GM23338 (cell line): ENCODE data around the gene CPSF4L. TPM values are rescaled to one million over a fixed set of nuclear protein-coding genes. Genes with fewer than 3 reads are reported as not detected.

Source experiments
- ATAC-seq: fragments of 200-7000 bp; cut with Tn5 transposase; 3 replicates; pipeline ENCODE4 v1.9.1; 2020
- DNase-seq: peaks from one replicate; pipeline ENCODE4 v3.0.0-alpha.2; 2015; ENCODE audit warnings: low spot score
- H2AFZ ChIP-seq: fragments of 200-600 bp; sonication (generic); 2 replicates; pipeline ENCODE4 v1.8.0; 2016; ENCODE audit warnings: antibody characterized with exemption, mild to moderate bottlenecking, moderate library complexity
- H3F3A ChIP-seq: fragments of 200-600 bp; sonication (generic); replicated peaks from 2 replicates; pipeline ENCODE4 v1.8.0; 2017; ENCODE audit warnings: antibody characterized with exemption, mixed run types, low read depth
- H3K27ac ChIP-seq: fragments of 200-600 bp; sonication (generic); 2 replicates; pipeline ENCODE4 v1.6.1; 2016; ENCODE audit warnings: low read depth
- H3K27me3 ChIP-seq: fragments of 200-600 bp; sonication (generic); 2 replicates; pipeline ENCODE4 v1.8.0; 2016; ENCODE audit warnings: mild to moderate bottlenecking, mixed run types, moderate library complexity; ENCODE audit not compliant: insufficient read depth
- H3K36me3 ChIP-seq: fragments of 200-600 bp; sonication (generic); 2 replicates; pipeline ENCODE4 v1.8.0; 2016; ENCODE audit warnings: mild to moderate bottlenecking; ENCODE audit not compliant: insufficient read depth
- H3K4me1 ChIP-seq: fragments of 200-600 bp; sonication (generic); 2 replicates; pipeline ENCODE4 v1.8.0; 2016; ENCODE audit warnings: mild to moderate bottlenecking, moderate library complexity; ENCODE audit not compliant: insufficient read depth
- H3K4me2 ChIP-seq: fragments of 200-600 bp; sonication (generic); 2 replicates; pipeline ENCODE4 v1.7.1; 2017; ENCODE audit warnings: mixed run types
- H3K4me3 ChIP-seq: fragments of 200-600 bp; sonication (generic); 2 replicates; pipeline ENCODE4 v1.6.1; 2016; ENCODE audit warnings: mixed run types
- H3K79me2 ChIP-seq: fragments of 200-600 bp; sonication (generic); replicated peaks from 2 replicates; pipeline ENCODE4 v1.8.0; 2017; ENCODE audit warnings: mild to moderate bottlenecking; ENCODE audit not compliant: insufficient read depth
- H3K9me2 ChIP-seq: fragments of 200-600 bp; sonication (generic); 2 replicates; pipeline ENCODE4 v1.8.0; 2017; ENCODE audit not compliant: insufficient read depth
- H4K20me1 ChIP-seq: fragments of 200-600 bp; sonication (generic); replicated peaks from 2 replicates; pipeline ENCODE4 v1.8.0; 2017; ENCODE audit warnings: mild to moderate bottlenecking; ENCODE audit not compliant: insufficient read depth
- H3K27ac Mint-ChIP-seq: 2 replicates; pipeline ENCODE4 v1.8.0; 2020; ENCODE audit warnings: inconsistent platforms, mild to moderate bottlenecking, moderate library complexity, mixed read lengths
- H3K27me3 Mint-ChIP-seq: 3 replicates; pipeline ENCODE4 v1.8.0; 2022; ENCODE audit warnings: low read depth, mild to moderate bottlenecking, moderate library complexity, mixed read lengths, inconsistent platforms; ENCODE audit not compliant: insufficient read depth, poor library complexity
- H3K36me3 Mint-ChIP-seq: 3 replicates; pipeline ENCODE4 v1.8.0; 2021; ENCODE audit warnings: low read depth, mild to moderate bottlenecking, inconsistent platforms, moderate library complexity, mixed read lengths
- H3K4me1 Mint-ChIP-seq: 3 replicates; pipeline ENCODE4 v1.8.0; 2020; ENCODE audit warnings: mild to moderate bottlenecking, inconsistent platforms, mixed read lengths
- H3K4me3 Mint-ChIP-seq: 3 replicates; pipeline ENCODE4 v1.8.0; 2021; ENCODE audit warnings: moderate library complexity, mild to moderate bottlenecking, inconsistent platforms, mixed read lengths
- H3K9me3 Mint-ChIP-seq: 3 replicates; pipeline ENCODE4 v1.8.0; 2020; ENCODE audit warnings: moderate library complexity, mild to moderate bottlenecking, inconsistent platforms, mixed read lengths
- CREB1 ChIP-seq: fragments of 250-450 bp; sonication (Bioruptor Pico); IDR thresholded peaks from 2 replicates; pipeline ENCODE4 v1.5.0; 2020; ENCODE audit warnings: low read depth, mild to moderate bottlenecking, moderate library complexity
- EZH2 ChIP-seq: fragments of 200-600 bp; sonication (generic); IDR thresholded peaks from one replicate; pipeline ENCODE4 v1.8.0; 2017; ENCODE audit warnings: antibody characterized with exemption, mild to moderate bottlenecking, low read depth; ENCODE audit not compliant: unreplicated experiment
- EZH2phosphoT487 ChIP-seq: fragments of 200-600 bp; sonication (generic); IDR thresholded peaks from one replicate; pipeline ENCODE4 v1.8.1; 2018; ENCODE audit warnings: antibody characterized with exemption; ENCODE audit not compliant: unreplicated experiment
- JUNB ChIP-seq: IDR thresholded peaks from one replicate; pipeline ENCODE4 v1.6.1; 2016; ENCODE audit warnings: antibody characterized with exemption; ENCODE audit not compliant: unreplicated experiment
- NANOG ChIP-seq: IDR thresholded peaks from 2 replicates; pipeline ENCODE4 v1.6.1; 2016; ENCODE audit warnings: antibody characterized with exemption, borderline replicate concordance
- POLR2AphosphoS5 ChIP-seq: IDR thresholded peaks from 2 replicates; pipeline ENCODE4 v1.6.1; 2016; ENCODE audit warnings: antibody characterized with exemption, low read depth
- STAT1 ChIP-seq: IDR thresholded peaks from one replicate; pipeline ENCODE4 v1.6.1; 2016; ENCODE audit warnings: antibody characterized with exemption; ENCODE audit not compliant: unreplicated experiment
- ZNF114 ChIP-seq: fragments of 250-450 bp; sonication (Bioruptor Pico); IDR thresholded peaks from 2 replicates; pipeline ENCODE4 v1.5.0; 2020; ENCODE audit warnings: mild to moderate bottlenecking, moderate library complexity
- ZNF331 ChIP-seq: fragments of 250-450 bp; sonication (Bioruptor Pico); IDR thresholded peaks from 2 replicates; pipeline ENCODE4 v1.5.0; 2020; ENCODE audit warnings: low read depth, mild to moderate bottlenecking, moderate library complexity
- polyA plus RNA-seq: library from polyadenylated mRNA; unstranded; fragments of >200 nt; fragmentation: Nextera tagmentation; extraction: Ambion mirVana; gene quantifications from 2 replicates; pipeline ENCODE4 v1.2.1, GENCODE V29; 2016
- total RNA-seq: library from RNA; depleted of rRNA; stranded (reverse); fragments of >200 nt; shearing (Covaris generic); gene quantifications from 2 replicates; pipeline ENCODE4 v1.2.3, GENCODE V29; 2014
- TF ChIP-seq, protein P1 (sequence below): IDR thresholded peaks from one replicate; pipeline ENCODE4 v1.6.1; 2018; ENCODE audit warnings: antibody characterized with exemption; ENCODE audit not compliant: unreplicated experiment
- TF ChIP-seq, protein P2 (sequence below), 2 experiments: fragments of 200-600 bp in 1 of 2; sonication (generic) in 1 of 2; conservative IDR thresholded peaks; 2 replicates each; pipeline versions ENCODE4 v1.5.1 to v1.6.1; 2016 to 2017; ENCODE audit warnings: antibody characterized with exemption in 2 of 2, low read depth in 2 of 2, mild to moderate bottlenecking in 2 of 2, moderate library complexity in 1 of 2
- TF ChIP-seq, protein P3 (sequence below): fragments of 250-450 bp; sonication (Bioruptor Pico); IDR thresholded peaks from 2 replicates; pipeline ENCODE4 v1.5.0; 2020; ENCODE audit warnings: mild to moderate bottlenecking, moderate library complexity

Gene CPSF4L
- total and polyA plus RNA-seq, 2 experiments from 2014 or later: not detected

DNA sequence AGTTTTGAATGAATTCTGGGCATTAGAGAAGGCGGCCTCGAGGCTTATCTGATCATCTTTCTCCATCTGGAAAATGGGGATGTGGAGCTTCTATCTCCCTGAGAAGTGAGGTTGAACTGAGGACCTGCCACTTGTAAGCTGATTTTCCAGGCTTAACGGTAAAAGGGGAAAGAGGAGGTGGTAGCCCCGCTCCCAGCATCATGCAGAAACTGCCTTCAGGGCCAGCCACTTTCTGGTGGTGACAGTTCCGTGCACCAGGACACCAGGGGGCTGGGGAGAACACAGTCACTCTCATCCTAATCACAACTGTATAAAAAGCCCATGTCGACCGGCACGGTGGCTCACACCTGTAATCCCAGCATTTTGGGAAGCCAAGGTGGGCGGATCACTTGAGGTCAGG lies 20.9 kb upstream of the CPSF4L start:
- Mint-ChIP-seq H3K36me3 (no peaks in the 10 kb centered on the region; the same call in 2 of the 3 replicates), H3K27ac (no peak overlapping the region), H3K27me3 (peaks cover 14% of the 10 kb centered on the region), H3K4me3 (no peak overlapping the region), H3K4me1 (peaks cover 36% of the 10 kb centered on the region), H3K9me3 (no peaks in the 10 kb centered on the region)
- no peaks in the 10 kb centered on the region for H4K20me1 ChIP-seq
- H3K27me3 ChIP-seq: no peaks in the 10 kb centered on the region
- H3K4me2 ChIP-seq: no peak overlapping the region
- H3F3A ChIP-seq: no peaks in the 10 kb centered on the region
- H3K36me3 ChIP-seq: no peaks in the 10 kb centered on the region
- H3K4me3 ChIP-seq: no peak overlapping the region
- TF ChIP-seq STAT1: no peak
- TF ChIP-seq CREB1 (CRISPR knock-in tag): no peak
- TF ChIP-seq, protein P1, sequence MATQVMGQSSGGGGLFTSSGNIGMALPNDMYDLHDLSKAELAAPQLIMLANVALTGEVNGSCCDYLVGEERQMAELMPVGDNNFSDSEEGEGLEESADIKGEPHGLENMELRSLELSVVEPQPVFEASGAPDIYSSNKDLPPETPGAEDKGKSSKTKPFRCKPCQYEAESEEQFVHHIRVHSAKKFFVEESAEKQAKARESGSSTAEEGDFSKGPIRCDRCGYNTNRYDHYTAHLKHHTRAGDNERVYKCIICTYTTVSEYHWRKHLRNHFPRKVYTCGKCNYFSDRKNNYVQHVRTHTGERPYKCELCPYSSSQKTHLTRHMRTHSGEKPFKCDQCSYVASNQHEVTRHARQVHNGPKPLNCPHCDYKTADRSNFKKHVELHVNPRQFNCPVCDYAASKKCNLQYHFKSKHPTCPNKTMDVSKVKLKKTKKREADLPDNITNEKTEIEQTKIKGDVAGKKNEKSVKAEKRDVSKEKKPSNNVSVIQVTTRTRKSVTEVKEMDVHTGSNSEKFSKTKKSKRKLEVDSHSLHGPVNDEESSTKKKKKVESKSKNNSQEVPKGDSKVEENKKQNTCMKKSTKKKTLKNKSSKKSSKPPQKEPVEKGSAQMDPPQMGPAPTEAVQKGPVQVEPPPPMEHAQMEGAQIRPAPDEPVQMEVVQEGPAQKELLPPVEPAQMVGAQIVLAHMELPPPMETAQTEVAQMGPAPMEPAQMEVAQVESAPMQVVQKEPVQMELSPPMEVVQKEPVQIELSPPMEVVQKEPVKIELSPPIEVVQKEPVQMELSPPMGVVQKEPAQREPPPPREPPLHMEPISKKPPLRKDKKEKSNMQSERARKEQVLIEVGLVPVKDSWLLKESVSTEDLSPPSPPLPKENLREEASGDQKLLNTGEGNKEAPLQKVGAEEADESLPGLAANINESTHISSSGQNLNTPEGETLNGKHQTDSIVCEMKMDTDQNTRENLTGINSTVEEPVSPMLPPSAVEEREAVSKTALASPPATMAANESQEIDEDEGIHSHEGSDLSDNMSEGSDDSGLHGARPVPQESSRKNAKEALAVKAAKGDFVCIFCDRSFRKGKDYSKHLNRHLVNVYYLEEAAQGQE: no peak
- no peak for TF ChIP-seq EZH2
- TF ChIP-seq, protein P2, sequence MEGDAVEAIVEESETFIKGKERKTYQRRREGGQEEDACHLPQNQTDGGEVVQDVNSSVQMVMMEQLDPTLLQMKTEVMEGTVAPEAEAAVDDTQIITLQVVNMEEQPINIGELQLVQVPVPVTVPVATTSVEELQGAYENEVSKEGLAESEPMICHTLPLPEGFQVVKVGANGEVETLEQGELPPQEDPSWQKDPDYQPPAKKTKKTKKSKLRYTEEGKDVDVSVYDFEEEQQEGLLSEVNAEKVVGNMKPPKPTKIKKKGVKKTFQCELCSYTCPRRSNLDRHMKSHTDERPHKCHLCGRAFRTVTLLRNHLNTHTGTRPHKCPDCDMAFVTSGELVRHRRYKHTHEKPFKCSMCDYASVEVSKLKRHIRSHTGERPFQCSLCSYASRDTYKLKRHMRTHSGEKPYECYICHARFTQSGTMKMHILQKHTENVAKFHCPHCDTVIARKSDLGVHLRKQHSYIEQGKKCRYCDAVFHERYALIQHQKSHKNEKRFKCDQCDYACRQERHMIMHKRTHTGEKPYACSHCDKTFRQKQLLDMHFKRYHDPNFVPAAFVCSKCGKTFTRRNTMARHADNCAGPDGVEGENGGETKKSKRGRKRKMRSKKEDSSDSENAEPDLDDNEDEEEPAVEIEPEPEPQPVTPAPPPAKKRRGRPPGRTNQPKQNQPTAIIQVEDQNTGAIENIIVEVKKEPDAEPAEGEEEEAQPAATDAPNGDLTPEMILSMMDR (conservative IDR thresholded peaks at IDR 0.05; ENCODE audit: low read depth in 2 of 2): no peak
- no peak for TF ChIP-seq NANOG
- no peak for TF ChIP-seq ZNF331 (CRISPR knock-in tag)
- no peak for TF ChIP-seq POLR2AphosphoS5
- H3K79me2 ChIP-seq: no peaks in the 10 kb centered on the region
- H3K4me1 ChIP-seq: peaks cover 17% of the 10 kb centered on the region
- no peak overlapping the region for H3K27ac ChIP-seq
- no peaks in the 10 kb centered on the region for H3K9me2 ChIP-seq
- DNase-seq (no peak), ATAC-seq (no peak)
- no peak overlapping the region for H2AFZ ChIP-seq

DNA sequence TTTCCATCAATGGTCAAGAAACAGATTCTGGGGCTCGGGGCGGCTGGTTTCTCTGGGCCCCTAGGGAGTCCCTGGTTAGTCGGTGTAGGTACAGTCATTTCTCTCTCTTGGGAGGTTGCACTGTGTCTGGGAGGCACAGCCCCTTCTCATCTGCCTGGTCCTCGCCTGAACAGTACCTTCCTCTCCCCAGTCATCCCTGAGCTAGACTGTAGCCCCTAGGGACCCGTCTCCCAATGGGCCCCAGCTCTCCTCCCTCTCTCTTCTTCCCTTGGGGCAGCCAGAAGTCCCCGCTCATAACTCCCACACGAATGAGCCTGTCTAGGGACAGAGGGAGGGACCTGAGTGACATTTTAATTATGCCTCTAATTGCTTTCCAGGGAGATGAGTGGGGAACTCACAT lies 20.2 kb upstream of the CPSF4L start:
- H3K4me1 ChIP-seq: peaks cover 17% of the 10 kb centered on the region
- no peaks in the 10 kb centered on the region for H4K20me1 ChIP-seq
- H3K4me3 ChIP-seq: no peak overlapping the region
- no peaks in the 10 kb centered on the region for H3K9me2 ChIP-seq
- H3F3A ChIP-seq: no peaks in the 10 kb centered on the region
- H3K79me2 ChIP-seq: no peaks in the 10 kb centered on the region
- ATAC-seq (no peak), DNase-seq (no peak)
- no peaks in the 10 kb centered on the region for H3K36me3 ChIP-seq
- H3K4me2 ChIP-seq: no peak overlapping the region
- H3K36me3 Mint-ChIP-seq: no peaks in the 10 kb centered on the region; the same call in 2 of the 3 replicates
- H3K27ac Mint-ChIP-seq: no peak overlapping the region
- H3K27ac ChIP-seq: no peak overlapping the region
- no peaks in the 10 kb centered on the region for H3K27me3 ChIP-seq
- H3K4me3 Mint-ChIP-seq: no peak overlapping the region
- no peak overlapping the region for H2AFZ ChIP-seq
- peaks cover 32% of the 10 kb centered on the region for H3K4me1 Mint-ChIP-seq
- H3K27me3 Mint-ChIP-seq: peaks cover 13% of the 10 kb centered on the region
- H3K9me3 Mint-ChIP-seq: no peaks in the 10 kb centered on the region
- TF ChIP-seq STAT1: no peak
- no peak for TF ChIP-seq EZH2
- no peak for TF ChIP-seq ZNF114 (CRISPR knock-in tag)
- no peak for TF ChIP-seq JUNB
- TF ChIP-seq, protein P3, sequence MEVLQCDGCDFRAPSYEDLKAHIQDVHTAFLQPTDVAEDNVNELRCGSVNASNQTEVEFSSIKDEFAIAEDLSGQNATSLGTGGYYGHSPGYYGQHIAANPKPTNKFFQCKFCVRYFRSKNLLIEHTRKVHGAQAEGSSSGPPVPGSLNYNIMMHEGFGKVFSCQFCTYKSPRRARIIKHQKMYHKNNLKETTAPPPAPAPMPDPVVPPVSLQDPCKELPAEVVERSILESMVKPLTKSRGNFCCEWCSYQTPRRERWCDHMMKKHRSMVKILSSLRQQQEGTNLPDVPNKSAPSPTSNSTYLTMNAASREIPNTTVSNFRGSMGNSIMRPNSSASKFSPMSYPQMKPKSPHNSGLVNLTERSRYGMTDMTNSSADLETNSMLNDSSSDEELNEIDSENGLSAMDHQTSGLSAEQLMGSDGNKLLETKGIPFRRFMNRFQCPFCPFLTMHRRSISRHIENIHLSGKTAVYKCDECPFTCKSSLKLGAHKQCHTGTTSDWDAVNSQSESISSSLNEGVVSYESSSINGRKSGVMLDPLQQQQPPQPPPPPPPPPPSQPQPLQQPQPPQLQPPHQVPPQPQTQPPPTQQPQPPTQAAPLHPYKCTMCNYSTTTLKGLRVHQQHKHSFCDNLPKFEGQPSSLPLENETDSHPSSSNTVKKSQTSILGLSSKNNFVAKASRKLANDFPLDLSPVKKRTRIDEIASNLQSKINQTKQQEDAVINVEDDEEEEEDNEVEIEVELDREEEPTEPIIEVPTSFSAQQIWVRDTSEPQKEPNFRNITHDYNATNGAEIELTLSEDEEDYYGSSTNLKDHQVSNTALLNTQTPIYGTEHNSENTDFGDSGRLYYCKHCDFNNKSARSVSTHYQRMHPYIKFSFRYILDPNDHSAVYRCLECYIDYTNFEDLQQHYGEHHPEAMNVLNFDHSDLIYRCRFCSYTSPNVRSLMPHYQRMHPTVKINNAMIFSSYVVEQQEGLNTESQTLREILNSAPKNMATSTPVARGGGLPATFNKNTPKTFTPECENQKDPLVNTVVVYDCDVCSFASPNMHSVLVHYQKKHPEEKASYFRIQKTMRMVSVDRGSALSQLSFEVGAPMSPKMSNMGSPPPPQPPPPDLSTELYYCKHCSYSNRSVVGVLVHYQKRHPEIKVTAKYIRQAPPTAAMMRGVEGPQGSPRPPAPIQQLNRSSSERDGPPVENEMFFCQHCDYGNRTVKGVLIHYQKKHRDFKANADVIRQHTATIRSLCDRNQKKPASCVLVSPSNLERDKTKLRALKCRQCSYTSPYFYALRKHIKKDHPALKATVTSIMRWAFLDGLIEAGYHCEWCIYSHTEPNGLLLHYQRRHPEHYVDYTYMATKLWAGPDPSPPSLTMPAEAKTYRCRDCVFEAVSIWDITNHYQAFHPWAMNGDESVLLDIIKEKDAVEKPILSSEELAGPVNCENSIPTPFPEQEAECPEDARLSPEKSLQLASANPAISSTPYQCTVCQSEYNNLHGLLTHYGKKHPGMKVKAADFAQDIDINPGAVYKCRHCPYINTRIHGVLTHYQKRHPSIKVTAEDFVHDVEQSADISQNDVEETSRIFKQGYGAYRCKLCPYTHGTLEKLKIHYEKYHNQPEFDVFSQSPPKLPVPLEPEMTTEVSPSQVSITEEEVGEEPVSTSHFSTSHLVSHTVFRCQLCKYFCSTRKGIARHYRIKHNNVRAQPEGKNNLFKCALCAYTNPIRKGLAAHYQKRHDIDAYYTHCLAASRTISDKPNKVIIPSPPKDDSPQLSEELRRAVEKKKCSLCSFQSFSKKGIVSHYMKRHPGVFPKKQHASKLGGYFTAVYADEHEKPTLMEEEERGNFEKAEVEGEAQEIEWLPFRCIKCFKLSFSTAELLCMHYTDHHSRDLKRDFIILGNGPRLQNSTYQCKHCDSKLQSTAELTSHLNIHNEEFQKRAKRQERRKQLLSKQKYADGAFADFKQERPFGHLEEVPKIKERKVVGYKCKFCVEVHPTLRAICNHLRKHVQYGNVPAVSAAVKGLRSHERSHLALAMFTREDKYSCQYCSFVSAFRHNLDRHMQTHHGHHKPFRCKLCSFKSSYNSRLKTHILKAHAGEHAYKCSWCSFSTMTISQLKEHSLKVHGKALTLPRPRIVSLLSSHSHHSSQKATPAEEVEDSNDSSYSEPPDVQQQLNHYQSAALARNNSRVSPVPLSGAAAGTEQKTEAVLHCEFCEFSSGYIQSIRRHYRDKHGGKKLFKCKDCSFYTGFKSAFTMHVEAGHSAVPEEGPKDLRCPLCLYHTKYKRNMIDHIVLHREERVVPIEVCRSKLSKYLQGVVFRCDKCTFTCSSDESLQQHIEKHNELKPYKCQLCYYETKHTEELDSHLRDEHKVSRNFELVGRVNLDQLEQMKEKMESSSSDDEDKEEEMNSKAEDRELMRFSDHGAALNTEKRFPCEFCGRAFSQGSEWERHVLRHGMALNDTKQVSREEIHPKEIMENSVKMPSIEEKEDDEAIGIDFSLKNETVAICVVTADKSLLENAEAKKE (CRISPR knock-in tag): no peak
- TF ChIP-seq POLR2AphosphoS5: no peak
- TF ChIP-seq EZH2phosphoT487: no peak
